Esophagus squamous epithelium (tissue), 5 donors: ENCODE measurements around the gene LRRC66. TPM values are rescaled to one million over a fixed set of nuclear protein-coding genes. Genes with fewer than 3 reads are reported as not detected.

Experiments
- DNase-seq: peaks from one replicate; lab custom pipeline; 2025; lab: John Stamatoyannopoulos, UW
- H3K27ac ChIP-seq, 4 donors: fragments of 200-600 bp; sonication (generic); one replicate each; pipeline ENCODE4 v1.5.1; 2016 to 2019; ENCODE audit warnings: mild to moderate bottlenecking in 1 of 4
- H3K27me3 ChIP-seq, 4 donors: fragments of 200-600 bp; sonication (generic); 1 replicate in 3 of 4; 2 replicates in 1 of 4; pipeline versions ENCODE4 v1.5.1 to v1.6.0; 2017 to 2021; ENCODE audit warnings: antibody characterized with exemption in 1 of 4
- H3K36me3 ChIP-seq, 3 donors: fragments of 200-600 bp; sonication (generic); one replicate each; pipeline ENCODE4 v1.5.1; 2016 to 2019
- H3K4me1 ChIP-seq, 3 donors: fragments of 200-600 bp; sonication (generic); one replicate each; pipeline ENCODE4 v1.5.1; 2017 to 2019
- H3K4me3 ChIP-seq, 4 donors: fragments of 200-600 bp; sonication (generic); 1 replicate in 3 of 4; 2 replicates in 1 of 4; pipeline ENCODE4 v1.5.1; 2016 to 2019; ENCODE audit warnings: mild to moderate bottlenecking in 2 of 4, moderate library complexity in 1 of 4
- H3K9me3 ChIP-seq, 3 donors: fragments of 200-600 bp; sonication (generic); one replicate each; pipeline ENCODE4 v1.5.1; 2016 to 2019
- CTCF ChIP-seq, 6 experiments: fragments of 450-650 bp in 4 of 6; fragments of 200-600 bp in 2 of 6; sonication (generic) in 2 of 6; IDR thresholded peaks; one replicate each; pipeline ENCODE4 v1.5.1; 2016 to 2019; ENCODE audit warnings: antibody characterized with exemption in 6 of 6, mild to moderate bottlenecking in 4 of 6, moderate library complexity in 4 of 6
- POLR2A ChIP-seq, 4 donors: fragments of 450-650 bp; IDR thresholded peaks; one replicate each; pipeline ENCODE4 v1.6.1; 2017; ENCODE audit warnings: antibody characterized with exemption in 4 of 4, mild to moderate bottlenecking in 4 of 4, moderate library complexity in 3 of 4
- WGBS, 2 donors: methylation state at CpG; one replicate each; pipeline ENCODE4 v1.1.5; 2018; 5-methylcytosine and 5-hydroxymethylcytosine counted together
- intact Hi-C: fragments of 100-400 bp; cut with DNase I; formaldehyde crosslinking; loops from one replicate; pipeline ENCODE4 v1.15.0; 2022
- total RNA-seq, 4 donors: library from RNA; depleted of rRNA; stranded (reverse); fragments of >200 nt; gene quantifications; one replicate each; pipeline ENCODE4 v1.1.0, GENCODE V29; 2016
- donor health status: DM: yes; HTN: yes; CAD: no.

Gene LRRC66
- total RNA-seq, 4 donors from 2014 or later: 0.19 TPM; not detected in 3

GRCh38 chr4:52015366-52015765, 4.8 kb downstream of the LRRC66 start:
- intact Hi-C loops: no loop called here
- 66 to 82% methylated on average over 7 of the region's 7 CpGs for WGBS, 2 donors

DNA sequence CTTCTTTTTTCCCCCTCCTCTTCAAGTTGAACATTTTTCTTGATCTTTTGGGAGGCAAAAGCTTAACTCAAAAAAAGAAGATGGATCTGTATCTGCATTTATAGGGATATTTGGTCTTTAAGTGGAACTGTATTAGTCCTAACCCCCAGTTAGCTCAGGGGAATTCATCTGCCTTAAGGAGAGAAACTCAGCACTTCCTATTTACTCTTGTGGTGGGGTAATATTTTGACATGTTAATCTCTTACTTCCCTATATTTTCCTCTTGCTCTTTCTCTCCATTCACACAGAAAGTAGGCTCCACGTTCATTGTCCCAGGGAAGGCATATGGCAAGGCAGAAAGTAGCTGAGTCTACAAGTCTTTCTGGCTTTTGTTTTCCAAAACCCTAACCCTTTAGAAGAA, 5.3 kb downstream of the LRRC66 start:
- intact Hi-C loops: no loop called here
- Histone ChIP-seq H3K36me3 (no peaks in the 10 kb centered on the region), H3K4me3 (no peak overlapping the region), H3K27ac (no peak overlapping the region), H3K4me1 (no peaks in the 10 kb centered on the region), H3K27me3 (no peaks in the 10 kb centered on the region), H3K9me3 (no peaks in the 10 kb centered on the region)
- DNase-seq: no peak
- 45 to 73% methylated on average over 1 of the region's 1 CpG for WGBS, 2 donors
- TF ChIP-seq POLR2A (IDR thresholded peaks at IDR 0.05): no peak
- no peak for TF ChIP-seq CTCF (IDR thresholded peaks at IDR 0.05)

More at GRCh38 chr4:52015366-52015765, 4.8 kb downstream of the LRRC66 start:
- Histone ChIP-seq H3K9me3 (no peaks in the 10 kb centered on the region), H3K27me3 (no peaks in the 10 kb centered on the region), H3K36me3 (no peaks in the 10 kb centered on the region), H3K4me1 (no peaks in the 10 kb centered on the region), H3K27ac (no peak overlapping the region), H3K4me3 (no peak overlapping the region)
- DNase-seq: no peak
- TF ChIP-seq CTCF (IDR thresholded peaks at IDR 0.05) (no peak), POLR2A (IDR thresholded peaks at IDR 0.05) (no peak)

DNA sequence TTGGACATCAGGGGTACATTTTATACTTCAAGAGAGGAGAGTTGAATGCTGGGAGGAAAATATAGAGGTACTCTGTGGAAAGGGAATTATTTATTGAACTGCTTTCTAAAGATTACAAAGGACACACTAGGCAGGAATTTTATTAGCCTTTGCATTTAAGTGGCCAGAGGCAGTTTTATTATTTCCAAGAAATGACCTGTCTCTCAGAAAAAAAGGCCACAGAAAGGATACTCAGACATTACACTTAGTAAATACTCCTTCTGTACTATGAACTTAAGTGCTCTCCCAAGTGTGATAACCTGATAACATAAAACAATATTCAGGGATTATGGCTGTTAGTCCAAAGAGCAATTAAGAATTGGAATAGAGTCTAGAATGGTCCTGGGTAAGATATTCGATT, 7.5 kb downstream of the LRRC66 start:
- intact Hi-C loops: no loop called here
- no peak overlapping the region for H3K4me3 ChIP-seq
- H3K27ac ChIP-seq: no peak overlapping the region
- no peak for TF ChIP-seq CTCF (IDR thresholded peaks at IDR 0.05)
- TF ChIP-seq POLR2A (IDR thresholded peaks at IDR 0.05): no peak
- no peak for DNase-seq
- H3K9me3 ChIP-seq: no peaks in the 10 kb centered on the region
- H3K4me1 ChIP-seq: no peaks in the 10 kb centered on the region
- no peaks in the 10 kb centered on the region for H3K36me3 ChIP-seq
- WGBS, 2 donors: 94% methylated on average over 1 of the region's 1 CpG
- no peaks in the 10 kb centered on the region for H3K27me3 ChIP-seq

DNA sequence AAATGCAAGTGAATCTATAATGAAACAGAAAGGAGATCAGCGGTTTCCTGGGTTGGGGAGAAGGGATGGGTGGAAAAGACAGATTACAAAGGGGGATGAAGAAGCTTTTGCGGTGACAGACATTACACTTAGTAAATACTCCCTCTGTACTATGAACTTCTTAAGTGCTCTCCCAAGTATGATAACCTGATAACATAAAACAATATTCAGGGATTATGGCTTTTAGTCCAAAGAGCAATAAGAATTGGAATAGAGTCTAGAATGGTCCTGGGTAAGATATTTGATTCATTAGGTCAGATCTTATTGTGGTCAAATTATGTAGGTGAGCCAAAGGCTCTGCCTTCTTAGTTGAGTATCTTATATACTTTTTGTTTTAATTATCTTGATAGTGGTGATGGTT, 9.2 kb downstream of the LRRC66 start:
- no peak overlapping the region for H3K27ac ChIP-seq

GRCh38 chr4:52006887-52007286, 13.3 kb downstream of the LRRC66 start:
- no peak for DNase-seq
- intact Hi-C loops: no loop called here
- no peak for TF ChIP-seq CTCF (IDR thresholded peaks at IDR 0.05)
- no peak for TF ChIP-seq POLR2A (IDR thresholded peaks at IDR 0.05)
- 93 to 96% methylated on average over 4 of the region's 4 CpGs for WGBS, 2 donors
- no peaks in the 10 kb centered on the region for H3K27me3 ChIP-seq
- no peaks in the 10 kb centered on the region for H3K9me3 ChIP-seq
- no peak overlapping the region for H3K27ac ChIP-seq
- H3K4me1 ChIP-seq: no peaks in the 10 kb centered on the region
- no peaks in the 10 kb centered on the region for H3K36me3 ChIP-seq
- no peak overlapping the region for H3K4me3 ChIP-seq

More for the DNA sequence above, 9.2 kb downstream of the LRRC66 start:
- Histone ChIP-seq H3K36me3 (no peaks in the 10 kb centered on the region), H3K4me3 (no peak overlapping the region), H3K9me3 (no peaks in the 10 kb centered on the region), H3K27me3 (no peaks in the 10 kb centered on the region), H3K4me1 (no peaks in the 10 kb centered on the region)
- no peak for DNase-seq
- 96 to 100% methylated on average over 2 of the region's 2 CpGs for WGBS, 2 donors
- no peak for TF ChIP-seq POLR2A (IDR thresholded peaks at IDR 0.05)
- no peak for TF ChIP-seq CTCF (IDR thresholded peaks at IDR 0.05)
- intact Hi-C loops: no loop called here
